HG03342 (cell line): Measurements from ENCODE around the gene TEDDM1.
"Not testable (repeated sequence)": the region's sequence is repeated elsewhere in the genome, so short reads cannot be mapped to it uniquely, and the experiment has no call there.

Source experiments
- ATAC-seq: cut with Tn5 transposase; IDR thresholded peaks from one replicate; pipeline ENCODE4 v1.9.1; 2021; ENCODE audit warnings: mild to moderate bottlenecking, moderate library complexity; ENCODE audit not compliant: unreplicated experiment

The TEDDM1 gene

GRCh38 chr1:182381962-182382819 lies 18.3 kb downstream of the TEDDM1 start:
- no peak for ATAC-seq

DNA sequence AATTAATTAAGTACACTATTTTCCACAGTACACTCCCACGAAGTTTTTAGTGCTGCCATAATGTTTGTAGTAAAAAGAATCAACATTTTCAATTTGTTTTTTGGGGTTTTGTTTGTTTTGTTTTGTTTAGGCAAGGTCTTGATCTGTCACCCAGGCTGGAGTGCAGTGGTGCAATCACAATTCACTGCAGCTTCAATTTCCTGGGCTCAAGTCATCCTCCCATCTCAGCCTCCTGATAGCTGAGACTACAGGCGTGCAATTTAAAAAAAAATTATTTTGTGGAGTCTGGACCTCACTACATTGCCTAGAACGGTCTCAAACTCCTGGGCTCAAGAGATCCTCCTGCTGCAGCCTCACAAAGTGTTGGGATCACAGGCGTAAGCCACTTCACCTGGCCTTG lies 20.3 kb downstream of the TEDDM1 start:
- ATAC-seq = no peak

- not testable (repeated sequence) for ATAC-seq
Measured at GRCh38 chr1:182379781-182380180, 20.7 kb downstream of the TEDDM1 start.

- ATAC-seq = no peak
Measured at GRCh38 chr1:182376936-182377574, 23.4 kb downstream of the TEDDM1 start.

DNA sequence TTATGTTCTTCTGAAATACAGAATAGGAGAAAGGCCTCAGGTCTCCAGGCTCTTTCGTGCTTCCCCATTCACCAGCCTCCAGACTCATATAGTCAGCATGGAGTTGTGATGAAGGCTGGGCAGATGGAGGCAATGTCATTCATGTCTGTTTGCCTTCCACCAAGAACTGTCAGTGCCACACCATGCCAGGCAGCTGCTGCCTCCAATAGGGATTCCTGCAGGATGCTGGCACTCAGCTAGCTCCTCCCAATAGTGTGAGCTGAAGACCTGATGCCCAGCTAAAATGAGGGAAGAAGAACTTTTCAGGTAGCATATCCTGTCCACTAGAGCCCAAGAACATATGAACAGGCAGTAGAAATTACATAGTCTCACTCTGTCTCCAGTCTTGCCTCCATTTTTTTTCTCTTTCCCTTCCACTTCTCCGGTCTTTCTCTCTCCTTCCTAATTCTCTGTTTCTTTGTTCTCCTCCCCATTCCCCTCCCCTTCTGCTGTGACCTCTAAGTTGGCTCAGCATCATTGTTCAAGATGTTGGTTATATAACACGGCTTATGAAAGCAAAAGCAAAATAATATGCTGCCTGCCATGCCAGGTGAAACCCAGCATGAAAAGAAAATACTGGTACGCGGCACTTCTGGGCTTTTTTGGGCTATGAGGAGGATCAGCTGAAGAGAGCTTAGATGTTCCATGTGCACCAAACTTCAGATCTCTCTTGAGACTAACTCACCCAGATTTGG lies 26.2 kb downstream of the TEDDM1 start:
- no peak for ATAC-seq

DNA sequence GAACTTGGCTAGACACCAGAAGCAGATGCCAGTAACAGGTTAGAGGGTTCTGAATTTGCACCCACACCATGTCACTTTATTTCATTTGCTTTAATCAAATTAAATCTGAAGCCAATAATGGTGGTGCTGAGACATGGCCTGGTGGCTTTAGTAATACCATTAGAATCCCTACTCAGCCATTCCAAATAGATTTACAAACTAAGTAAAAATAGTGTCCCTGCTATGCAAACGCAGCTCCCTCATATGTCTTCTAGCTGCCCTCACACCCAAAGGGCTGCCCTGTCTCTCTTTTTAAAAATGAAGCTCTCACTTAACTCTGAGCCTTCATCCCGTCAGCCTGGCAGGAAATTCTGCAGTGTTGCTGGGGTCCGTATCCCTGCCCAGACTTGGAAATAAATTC lies 29.9 kb downstream of the TEDDM1 start:
- ATAC-seq = no peak

GRCh38 chr1:182368903-182369302 lies 31.6 kb downstream of the TEDDM1 start:
- ATAC-seq = no peak

DNA sequence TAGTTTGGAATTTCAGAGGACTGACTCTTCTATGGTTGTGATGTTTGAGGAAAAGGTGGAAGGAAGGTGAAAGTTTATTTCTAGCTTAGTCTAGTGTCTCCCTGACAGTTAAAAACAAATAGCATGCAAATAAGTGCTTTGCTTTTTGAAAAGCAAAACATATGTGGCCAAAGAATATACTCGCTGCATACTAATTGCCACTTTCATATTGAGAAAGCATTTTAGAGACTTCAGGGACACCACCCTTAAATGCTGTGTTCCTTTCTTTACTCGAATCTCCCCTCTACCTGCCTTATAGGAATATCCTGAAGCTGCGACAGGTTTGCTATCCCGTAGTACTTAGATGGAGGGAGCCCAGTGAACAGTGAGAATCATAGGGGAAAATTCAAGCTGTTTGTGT lies 32.1 kb downstream of the TEDDM1 start:
- no peak for ATAC-seq

DNA sequence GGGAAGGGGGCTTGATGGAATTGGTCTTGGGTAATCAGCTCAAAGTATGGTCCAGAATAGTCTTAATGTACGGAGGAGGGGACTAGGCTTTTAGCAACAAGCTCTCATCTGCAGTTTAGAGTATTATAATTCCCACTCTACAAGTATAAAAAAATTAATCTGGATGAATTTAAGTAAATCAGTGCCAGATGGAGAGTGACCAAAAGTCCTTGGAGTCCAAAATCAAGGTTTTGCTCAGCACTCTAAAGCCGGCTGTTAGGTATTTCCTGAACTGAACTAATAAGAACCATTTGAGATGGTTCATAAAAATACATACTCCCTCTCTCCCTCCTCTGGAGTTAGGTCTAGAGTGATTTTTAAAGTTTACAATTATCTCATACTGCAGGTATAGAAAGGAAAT lies 32.5 kb downstream of the TEDDM1 start:
- no peak for ATAC-seq

DNA sequence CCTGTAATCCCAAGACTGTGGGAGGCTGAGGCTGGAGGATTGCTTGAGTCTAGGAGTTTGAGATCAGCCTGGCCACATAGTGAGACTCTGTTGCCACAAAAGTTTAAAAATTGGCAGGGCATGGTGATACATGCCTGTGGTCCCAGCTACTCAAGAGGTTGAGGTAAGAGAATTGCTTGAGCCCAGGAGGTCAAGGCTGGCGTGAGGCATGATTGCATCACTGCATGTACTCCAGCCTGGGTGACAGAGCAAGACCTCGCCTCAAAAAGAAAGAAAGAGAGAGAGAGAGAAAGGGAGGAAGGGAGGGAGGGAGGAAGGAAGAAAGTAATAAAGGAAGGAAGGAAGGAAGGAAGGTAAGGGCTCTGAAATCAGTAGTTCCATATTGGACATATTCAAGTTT lies 33.9 kb downstream of the TEDDM1 start:
- ATAC-seq = no peak

DNA sequence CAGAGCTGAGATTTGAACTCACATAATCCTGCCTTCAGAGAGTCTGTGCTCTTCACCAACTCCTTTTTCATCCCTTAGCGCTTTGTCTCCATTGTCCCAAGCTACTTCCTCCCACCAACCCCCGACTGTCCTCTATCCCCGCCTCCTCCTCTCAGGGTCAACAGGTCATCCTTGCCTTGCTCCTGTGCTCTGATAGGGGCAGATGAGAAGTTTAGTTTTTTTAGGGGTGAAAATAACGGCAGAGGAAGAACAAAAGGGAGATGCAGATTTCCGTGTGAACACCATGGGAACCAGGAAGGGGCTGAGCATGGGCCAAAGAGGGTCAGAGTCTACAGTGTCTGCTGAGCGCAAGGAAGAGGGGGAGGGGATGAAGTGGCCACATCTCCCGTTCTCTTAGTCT lies 40.8 kb downstream of the TEDDM1 start:
- no peak for ATAC-seq

- ATAC-seq = no peak
Measured at GRCh38 chr1:182357913-182358312, 42.6 kb downstream of the TEDDM1 start.

- ATAC-seq = no peak
Measured at GRCh38 chr1:182357171-182357570, 43.3 kb downstream of the TEDDM1 start.

GRCh38 chr1:182355723-182356098 lies 44.8 kb downstream of the TEDDM1 start:
- ATAC-seq = no peak

DNA sequence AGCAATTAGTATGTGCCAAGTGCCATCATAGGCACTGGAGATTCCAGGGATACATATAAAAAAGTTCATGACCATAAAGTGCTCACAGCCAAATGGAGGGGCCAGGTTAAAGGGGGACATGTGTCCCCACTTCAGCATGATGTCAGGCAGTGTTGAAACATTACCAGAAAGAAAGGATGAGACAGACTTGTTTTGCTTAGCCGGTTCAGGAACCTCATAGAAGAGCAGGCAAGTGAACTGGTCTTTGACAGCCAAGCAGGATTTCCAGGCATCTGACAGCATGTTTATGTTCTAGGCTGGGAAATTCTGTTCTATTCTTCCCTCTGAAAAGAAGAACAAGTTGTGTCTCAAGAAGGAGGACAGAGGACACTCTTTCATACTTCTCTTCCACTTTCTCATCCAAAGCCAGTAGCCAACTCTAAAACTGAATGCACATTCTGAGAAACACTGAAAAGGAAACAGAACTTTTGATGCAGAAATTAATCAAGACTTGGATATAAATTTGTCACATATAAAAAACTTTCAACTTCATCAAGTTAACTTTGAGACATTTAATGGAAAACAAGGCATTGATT lies 48.6 kb downstream of the TEDDM1 start:
- ATAC-seq = no peak

DNA sequence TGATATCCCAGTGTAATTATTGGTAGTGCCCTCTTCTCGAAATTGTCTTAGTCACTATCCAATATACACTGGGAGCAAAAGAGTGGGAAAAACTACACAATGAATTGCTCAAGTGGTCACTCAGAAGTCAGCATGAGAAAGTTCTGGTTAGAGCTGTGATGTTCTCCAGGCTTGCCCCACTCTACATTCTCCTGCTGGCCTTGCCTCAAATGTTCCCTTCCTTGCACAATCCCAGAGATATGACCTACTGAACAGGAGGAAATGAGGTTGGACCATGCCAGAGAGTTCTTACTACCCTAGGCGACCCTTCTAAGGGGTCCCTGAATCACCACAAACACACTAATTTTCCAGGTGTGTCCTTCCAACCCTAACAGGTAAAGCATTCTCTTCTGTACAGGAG lies 49.6 kb downstream of the TEDDM1 start:
- ATAC-seq = no peak

DNA sequence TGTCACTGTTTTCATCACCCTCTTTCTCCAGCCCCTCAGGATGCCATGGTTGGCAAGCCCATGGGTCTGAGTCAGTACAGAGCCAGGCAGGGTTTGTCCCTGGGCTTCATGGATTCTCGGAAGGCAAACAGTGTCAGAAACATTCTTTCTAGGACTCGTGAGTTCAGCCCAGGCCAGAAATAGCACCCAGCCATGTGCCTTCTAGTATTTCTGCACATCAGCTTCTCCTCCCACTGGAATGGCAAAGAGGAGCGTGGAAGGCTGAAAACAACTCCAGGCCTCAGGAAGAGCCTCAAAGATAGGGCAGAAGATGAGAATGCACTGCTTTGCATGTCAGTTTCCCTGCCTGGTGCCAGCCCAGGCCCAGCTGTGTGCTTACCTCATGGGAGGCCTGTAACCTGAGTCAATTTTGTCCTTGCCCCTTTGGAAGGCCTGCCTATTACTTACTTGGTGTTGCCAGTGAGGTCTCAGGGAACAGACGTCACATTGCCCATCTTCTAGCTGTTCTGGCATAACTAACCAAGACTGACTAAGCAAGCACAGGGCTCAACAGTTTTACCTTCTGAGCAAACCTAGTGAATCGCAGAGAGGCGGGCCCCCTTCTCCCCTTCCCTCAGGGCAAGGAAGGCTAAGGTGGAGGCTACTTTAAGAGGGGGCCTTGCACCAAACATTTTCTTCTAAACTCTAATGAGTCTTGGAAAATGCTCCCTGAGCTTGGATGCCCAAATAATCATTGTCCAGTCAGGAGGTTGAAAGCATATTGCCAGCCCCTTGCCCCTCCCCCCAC lies 51.3 kb downstream of the TEDDM1 start:
- ATAC-seq = no peak
